ENCODE results near the gene RAP1GAP2.

DNA sequence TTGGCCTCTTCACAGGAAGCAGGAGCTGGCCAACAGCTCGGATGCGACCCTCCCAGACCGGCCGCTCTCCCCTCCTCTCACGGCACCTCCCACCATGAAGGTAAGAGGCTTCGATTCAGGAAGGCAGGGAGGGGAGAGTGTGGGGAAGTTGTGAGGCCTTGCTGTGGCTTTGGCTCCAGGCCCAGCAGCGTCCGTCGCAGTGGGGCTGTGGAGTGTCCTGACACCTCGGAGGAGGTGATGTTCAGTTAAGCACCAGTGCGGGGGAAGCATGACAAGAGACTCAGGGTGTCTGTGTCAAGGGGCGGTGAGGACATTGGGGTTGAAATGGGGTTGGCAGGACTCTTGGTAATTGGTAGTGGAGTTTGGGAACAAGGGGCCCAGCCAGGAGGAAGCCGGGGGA lies 109.0 kb downstream of the RAP1GAP2 start:
- TF ChIP-seq CTCF (IDR thresholded peaks at IDR 0.05) (no peak), POLR2A (IDR thresholded peaks at IDR 0.05; ENCODE audit: low read depth) (no peak), POLR2AphosphoS5 (IDR thresholded peaks at IDR 0.05) (no peak)

Data from esophagus muscularis mucosa (tissue), 3 donors.